DMS79 treated with DMSO at 0.1 percent for 48 hours (cell line): Measurements from ENCODE around the gene ARL2.
"Not testable (repeated sequence)": the region's sequence is repeated elsewhere in the genome, so short reads cannot be mapped to it uniquely, and the experiment has no call there.

Experiments used
- DNase-seq: peaks from one replicate; lab custom pipeline; 2025; lab: John Stamatoyannopoulos, UW

The ARL2 gene

GRCh38 chr11:65013888-65014725 is at the start of gene ARL2:
ARL2 (plus strand) TSS chr11:65014160; CDS start chr11:65014208, 48 bp downstream.
- peak; percentile 73 for DNase-seq

GRCh38 chr11:64967375-64967774 is 46.6 kb upstream of the ARL2 start:
- no peak for DNase-seq

- DNase-seq, result no peak
Observed at GRCh38 chr11:64969209-64969608, 44.8 kb upstream of the ARL2 start.

DNA sequence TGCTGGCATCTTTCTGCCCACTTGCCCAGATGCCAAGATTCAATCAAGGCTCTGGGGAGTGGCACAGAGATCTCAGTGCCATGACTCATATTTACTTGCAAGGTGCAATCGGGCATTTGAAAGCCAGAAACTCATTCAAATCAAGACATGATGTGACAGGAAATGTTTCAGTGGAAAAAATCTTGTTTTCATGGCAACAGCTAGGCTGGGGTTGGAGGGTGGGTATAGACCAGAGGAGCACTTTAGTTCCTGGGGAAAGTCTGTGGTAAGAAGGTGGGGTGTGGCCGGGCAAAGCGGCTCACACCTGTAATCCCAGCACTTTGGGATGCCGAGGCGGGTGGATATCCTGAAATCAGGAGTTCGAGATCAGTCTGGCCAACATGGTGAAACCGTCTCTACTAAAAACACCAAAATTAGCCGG is 43.2 kb upstream of the ARL2 start:
- no peak for DNase-seq

DNA sequence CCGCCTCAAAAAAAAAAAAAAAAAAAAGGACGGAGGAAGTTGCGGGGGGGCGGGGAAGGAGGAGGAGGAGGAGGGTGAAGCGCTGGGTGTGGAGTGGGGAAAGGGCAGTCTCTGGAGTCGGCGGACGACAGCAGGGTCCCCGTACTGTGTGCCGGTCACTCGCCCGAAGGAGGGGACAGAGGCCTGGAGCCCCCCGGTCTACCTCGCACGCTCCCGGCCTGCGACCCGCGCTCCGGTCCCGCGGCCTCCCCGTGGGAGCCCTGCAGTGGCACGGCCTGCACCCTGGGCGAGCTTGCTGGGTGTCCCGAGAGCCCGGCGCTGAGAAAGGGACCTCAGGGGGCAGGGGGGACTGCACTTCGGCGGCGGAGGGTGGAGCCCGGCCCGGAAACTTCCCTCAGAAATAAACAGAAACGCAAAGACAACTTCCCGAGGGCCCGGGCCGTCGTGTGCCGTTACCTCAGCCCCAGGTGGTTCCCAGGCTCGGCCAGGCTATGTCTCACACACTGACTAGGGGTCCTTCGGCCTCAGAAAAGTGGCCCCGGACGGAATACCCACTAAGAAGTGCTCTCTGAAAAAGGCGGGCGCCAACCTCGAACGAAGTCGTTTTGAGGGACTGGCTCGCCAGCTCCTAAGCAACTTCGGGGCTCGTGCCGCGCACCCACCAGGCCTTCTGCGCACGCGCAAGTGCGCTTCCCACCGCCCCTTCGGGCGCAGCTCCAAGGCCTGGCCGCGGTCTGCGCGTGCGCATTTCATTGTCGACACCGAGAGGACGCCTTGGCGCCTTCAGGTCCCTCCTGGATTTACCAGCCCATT is 42.3 kb upstream of the ARL2 start, which contains the start of gene MAJIN:
Gene MAJIN (minus strand): TSS at position 688 of the 813 bp plus-strand sequence. CDS start 12,703 bp downstream, outside the sequence.
- DNase-seq, result no peak

GRCh38 chr11:64974124-64974523 is 39.8 kb upstream of the ARL2 start:
- no peak for DNase-seq

DNA sequence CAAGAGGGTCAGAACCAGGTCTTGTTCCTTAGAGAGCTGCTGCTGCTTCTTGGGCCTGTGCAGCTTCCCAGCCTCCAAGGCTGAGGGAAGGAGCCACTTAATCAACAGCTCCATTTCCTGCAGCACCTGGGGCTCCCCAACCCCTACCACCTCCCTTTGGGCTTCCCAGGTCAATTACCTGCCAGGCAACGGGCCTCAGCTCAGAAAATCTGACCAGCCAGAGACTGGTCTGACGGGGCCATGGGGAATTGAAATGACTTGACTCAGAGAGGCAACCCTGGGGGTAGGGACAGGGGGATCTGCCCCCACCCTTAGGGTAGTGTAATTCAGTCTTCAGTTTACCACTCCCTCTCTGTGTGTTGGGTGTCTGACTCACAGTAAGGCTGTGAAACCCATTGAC is 37.3 kb upstream of the ARL2 start:
- no peak for DNase-seq

DNA sequence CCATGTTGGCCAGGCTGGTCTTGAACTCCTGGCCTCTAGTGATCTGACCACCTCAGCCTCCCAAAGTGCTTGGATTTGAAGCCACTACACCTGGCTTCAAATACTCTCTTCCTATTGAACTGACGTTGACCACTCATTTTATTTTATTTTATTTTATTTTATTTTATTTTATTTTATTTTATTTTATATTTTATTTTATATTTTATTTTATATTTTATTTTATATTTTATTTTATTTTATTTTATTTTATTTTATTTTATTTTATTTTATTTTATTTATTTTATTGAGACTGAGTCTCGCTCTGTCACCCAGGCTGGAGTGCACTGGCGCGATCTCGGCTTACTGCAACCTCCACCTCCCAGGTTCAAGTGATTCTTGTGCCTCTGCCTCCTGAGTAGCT is 30.6 kb upstream of the ARL2 start:
- not testable (repeated sequence) for DNase-seq

DNA sequence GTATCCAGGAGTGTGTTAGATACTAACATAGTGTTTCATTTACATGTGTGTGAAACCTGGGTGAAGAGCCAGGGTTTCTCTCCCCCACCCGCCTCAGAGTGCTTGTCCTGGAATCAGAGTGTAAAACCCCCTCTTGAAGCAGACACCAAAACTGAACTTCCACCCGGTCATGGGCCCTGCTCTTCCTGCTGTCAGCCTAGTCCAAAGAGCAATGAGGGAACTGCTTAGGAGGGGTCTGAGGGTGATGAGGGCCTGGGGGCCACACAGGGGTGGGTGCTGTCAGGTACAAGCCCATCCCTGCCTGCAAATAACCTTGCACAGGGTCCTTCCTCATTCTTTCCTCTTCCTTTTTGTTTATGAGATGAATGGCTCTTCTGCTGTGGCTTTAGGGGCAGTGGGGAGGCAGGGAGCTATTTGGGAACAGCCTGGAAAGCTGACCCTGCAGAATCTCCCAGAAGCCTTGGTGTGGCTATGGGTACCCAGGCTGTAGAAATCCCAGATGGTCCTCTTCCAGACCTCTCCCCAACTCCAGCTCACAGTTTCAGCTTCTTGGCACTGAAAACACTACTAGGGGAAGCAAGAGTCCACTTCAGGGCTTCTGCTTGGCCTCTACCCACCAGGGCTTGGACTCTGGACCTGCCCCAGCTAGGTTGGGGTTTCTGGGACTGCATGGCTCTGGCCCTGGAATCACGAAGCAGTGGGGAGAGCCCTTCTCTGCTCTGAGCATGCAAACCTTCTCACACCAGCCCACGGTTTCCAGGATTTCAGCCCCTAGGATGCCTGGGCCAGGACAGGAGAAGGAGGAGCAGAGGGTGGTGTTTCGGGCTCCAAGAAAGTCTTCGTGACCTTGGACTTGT is 25.7 kb upstream of the ARL2 start:
- no peak for DNase-seq

- DNase-seq, result no peak
Observed at GRCh38 chr11:64989416-64989815, 24.5 kb upstream of the ARL2 start.

DNA sequence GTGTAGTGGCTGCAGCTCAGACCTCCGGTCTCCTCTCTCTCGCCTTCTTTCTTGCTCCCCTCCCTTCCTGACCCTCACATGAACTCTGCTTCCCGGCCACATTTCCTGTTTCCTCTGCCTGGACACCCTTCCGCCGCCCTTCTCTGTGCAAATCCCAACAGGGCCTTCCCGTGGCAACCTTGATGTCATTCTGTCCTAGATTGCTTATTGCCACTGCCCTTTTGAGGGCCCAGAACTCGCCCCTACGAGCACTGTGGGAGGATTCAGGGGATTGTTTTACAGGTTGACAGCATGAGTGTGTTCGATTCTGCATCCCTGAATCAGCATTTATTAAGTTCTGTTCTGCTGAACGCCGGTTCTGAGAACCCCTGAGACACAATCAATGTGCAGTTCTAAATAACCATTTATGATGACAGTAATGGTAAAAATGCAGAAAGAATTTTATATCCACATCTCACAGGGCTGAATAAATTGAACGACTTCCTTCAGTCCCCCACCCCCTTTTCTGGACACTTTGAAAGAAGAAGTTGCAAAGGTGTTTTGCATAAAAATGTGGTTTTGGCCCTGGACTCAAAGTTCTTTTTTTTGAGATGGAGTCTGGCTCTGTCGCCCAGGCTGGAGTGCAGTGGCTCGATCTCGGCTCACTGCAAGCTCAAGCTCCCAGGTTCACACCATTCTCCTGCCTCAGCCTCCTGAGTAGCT is 23.6 kb upstream of the ARL2 start:
- no peak for DNase-seq

- no peak for DNase-seq
Observed at GRCh38 chr11:64994318-64994717, 19.6 kb upstream of the ARL2 start.

- DNase-seq, result no peak
Observed at GRCh38 chr11:64996327-64996709, 17.6 kb upstream of the ARL2 start.

DNA sequence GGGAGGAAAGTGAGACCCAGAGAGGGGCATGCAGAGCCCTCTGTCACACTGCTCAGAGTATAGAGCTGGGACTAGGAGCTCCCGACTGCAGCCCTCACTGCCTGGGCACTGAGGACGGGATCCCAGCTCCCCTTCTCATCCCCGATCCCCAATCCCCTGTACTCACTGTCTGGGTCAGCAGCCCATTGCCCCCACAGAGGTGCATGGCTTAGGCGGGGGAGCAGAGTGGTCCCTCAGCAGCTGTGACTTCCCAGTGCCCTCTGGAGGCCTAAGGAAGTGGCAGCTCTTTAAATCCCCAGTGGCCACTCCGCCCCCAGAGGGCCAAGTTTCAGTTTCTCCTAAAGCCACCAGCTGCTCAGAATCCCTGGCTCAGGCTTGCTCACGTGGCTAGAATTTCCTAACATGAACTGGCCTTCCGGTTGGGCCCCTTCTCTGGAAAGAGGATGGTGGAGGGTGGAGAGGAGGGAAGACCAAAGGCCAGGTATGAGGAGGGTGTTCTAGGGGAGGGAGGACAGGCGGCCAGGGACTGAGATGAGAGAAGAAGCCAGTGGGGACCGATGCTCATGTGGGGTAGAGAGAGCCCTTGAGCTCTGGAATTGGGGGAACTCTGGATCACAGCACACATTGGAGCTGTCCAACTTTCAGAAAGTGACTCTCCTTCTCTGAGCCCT is 17.1 kb upstream of the ARL2 start, which contains the start of gene BATF2:
Gene BATF2 (minus strand): TSS at position 262 of the 671 bp plus-strand sequence. CDS start 57 bp downstream, at position 205.
- DNase-seq, result peak; percentile 43

GRCh38 chr11:64998141-64998540 is 15.8 kb upstream of the ARL2 start:
- no peak for DNase-seq

- DNase-seq, result peak; percentile 24
Observed at GRCh38 chr11:64998690-64999431, 15.1 kb upstream of the ARL2 start.

- DNase-seq, result no peak
Observed at GRCh38 chr11:64999478-64999877, 14.5 kb upstream of the ARL2 start.

- no peak for DNase-seq
Observed at GRCh38 chr11:65002706-65003105, 11.3 kb upstream of the ARL2 start.

GRCh38 chr11:65003282-65003681 is 10.7 kb upstream of the ARL2 start:
- DNase-seq, result no peak

GRCh38 chr11:65003968-65004367 is 10.0 kb upstream of the ARL2 start:
- not testable (repeated sequence) for DNase-seq
